Endometrium (tissue), 2 donors: ENCODE measurements around the gene DCHS2.

Experiments used
- FAIRE-seq: peaks from 2 replicates; lab custom pipeline; 2012; peaks lifted over from hg19 to GRCh38; lab: Jason Lieb, UNC
- donor health status: control.
- donor health status: control.

The DCHS2 gene

DNA sequence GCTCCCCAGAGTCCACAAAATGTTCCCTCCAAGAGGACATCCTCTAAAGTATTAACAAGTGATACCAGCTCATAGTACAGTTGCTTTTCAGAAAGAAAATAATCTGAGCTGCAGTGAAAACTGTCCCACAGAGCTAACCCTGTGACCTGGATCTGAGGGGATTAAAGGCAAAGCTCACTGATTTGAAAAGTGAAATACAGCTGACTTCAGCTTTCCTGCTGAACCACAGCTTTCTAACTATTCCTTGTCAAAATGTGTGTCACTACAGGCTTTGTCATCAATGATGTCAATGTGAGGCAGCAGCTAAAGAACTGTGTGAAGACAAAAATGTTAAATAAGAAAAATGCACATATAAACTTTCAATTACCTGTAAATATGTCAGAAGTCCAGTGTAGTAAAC is 36.9 kb downstream of the DCHS2 start:
- no peak for FAIRE-seq

DNA sequence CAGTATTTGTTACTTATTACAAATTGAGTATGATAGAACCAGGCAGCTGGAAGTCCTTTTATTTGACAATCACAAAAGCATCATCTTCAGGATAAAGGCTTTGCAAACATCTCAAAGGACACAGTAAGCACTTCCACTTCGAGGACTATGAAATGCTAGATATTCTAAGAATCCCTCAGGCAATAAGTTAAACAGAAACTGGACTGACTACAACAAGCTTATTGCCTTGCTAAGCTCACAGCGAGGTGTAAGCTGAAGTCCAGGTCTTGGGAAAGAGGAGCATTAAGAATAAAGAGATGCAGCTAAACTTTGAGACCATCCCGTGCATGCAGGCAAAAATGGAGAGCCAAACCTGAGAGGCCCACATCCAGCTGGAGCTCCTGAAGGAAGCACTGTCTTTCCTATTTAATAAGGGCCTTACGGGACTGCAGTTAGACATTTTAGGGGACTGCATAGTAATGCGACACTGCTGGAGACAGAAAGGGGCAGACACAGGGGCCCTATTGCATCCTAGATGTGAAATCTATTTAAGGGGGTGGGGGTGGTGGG is 38.7 kb downstream of the DCHS2 start:
- no peak for FAIRE-seq

DNA sequence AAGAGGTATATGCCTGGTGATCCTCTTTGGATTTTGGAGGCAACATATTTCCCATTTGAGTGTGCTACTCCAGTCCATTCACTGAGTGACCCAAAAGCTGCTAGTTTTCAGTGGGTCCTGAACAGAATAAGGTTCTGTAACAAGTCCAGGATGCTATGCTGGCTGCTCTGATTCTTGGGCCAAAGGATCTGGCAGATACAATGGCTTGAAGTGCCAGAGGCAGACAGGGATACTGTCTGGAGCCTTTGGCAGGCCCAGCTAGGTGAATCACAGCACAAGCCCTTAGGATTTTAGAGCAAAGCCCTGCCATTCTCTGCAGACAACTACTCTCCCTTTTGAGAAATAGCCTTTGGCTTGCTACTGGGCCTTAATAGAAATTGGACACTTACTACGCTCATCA is 40.6 kb downstream of the DCHS2 start:
- no peak for FAIRE-seq

DNA sequence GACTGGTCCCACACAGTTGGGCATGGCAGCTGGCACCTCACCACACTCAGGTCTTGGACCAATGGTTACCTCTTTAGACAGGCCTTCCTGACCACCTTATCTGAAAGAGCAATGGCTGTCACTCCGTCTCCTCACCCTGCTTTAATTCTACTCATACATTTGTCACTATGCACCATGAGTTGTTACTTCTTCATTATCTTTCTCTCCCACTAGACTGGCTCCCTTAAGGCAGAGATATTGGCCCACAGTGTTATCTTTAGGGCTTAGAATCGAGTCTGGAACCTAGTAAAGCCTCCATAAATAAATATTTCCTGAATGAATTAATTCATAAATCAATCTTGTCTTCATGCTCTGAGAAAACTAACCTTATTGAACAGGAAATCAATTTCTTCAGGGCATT is 46.6 kb downstream of the DCHS2 start:
- no peak for FAIRE-seq

DNA sequence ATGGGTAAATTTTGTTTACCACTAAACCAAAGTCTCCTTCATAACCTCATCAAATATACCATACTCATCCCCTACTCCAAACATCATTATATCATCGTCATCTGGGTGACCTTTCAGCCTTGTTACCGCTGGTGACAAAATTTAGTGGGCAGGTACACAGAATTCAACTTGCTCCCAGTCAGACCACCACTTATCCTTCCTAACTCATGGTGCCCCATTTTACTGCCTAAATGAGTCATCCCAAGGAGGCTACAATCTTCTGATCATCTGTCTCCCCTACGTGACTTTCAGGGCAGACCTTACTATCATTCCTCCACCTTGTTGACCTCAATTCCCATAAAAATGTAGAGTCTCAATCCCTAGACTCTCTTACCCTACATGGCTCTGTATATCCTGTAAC is 49.6 kb downstream of the DCHS2 start:
- FAIRE-seq, result no peak

DNA sequence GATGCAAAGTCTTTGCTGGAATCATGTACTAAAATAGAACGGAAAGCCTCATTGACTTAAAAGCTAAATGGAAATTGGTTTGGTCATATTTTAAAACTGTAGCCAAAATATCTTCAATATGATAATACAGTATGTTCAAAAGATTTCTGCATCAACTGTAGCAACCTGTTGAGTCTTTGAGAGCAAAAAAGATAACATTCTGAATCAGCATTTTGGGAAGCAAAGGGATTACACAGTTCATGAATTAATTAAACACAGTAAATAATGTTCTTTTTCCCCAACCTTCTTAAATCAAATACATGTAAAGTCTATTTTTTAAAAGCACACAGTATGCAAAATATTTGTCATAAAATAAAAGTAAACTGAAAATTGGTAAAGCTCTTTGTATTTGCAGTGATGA is 50.5 kb downstream of the DCHS2 start:
- no peak for FAIRE-seq

DNA sequence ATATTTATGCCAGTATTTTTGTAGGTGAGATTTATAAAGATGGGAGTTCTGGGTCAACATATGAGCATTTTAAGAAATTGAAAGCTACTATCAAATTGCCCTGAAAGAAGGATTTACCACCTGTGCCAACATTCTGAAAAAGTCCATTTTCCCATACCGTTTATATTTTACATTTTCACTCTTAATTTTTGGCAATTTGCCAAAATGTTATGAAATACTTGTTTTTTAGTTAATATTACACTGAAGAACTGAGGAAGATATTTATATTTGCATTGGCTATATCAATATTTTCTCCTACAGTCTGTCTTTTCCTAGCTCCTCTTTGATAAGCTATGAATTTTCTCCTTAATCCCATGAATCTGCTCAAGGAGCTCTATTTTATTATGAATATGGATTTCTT is 52.4 kb downstream of the DCHS2 start:
- FAIRE-seq, result no peak

DNA sequence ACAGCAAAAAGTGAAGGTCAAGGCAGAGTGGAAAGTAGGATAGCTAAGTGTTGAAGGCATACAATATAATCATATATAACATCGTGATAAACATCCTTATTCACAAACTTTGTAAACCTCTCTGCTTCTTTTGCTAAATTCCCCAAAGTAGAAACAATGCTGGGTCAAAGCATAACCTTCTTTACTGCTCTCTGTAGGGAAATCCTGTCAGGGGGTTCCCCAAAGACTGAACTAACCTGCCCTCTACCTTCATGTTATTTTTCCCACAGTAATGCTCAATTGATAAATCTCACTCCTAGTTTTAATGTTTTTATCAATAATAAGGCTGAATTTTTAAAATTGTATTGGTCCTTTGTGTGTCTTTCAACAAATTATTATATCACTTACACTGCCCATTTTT is 55.7 kb downstream of the DCHS2 start:
- FAIRE-seq, result no peak

DNA sequence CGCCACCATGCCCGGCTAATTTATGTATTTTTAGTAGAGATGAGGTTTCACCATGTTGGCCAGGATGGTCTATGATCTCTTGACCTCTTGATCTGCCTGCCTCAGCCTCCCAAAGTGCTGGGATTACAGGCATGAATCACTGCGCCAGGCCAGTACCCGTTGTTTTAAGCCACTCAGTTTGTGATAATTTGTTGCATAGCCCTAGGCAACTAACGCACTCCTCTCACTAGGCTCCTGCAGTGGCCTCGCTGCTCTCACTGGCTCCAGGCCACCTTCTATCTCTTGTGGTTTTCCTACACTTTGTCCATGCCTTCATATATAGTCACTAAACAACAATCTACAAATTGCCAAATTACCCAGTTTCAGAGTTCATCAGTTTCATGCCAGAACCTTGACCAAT is 58.1 kb downstream of the DCHS2 start:
- no peak for FAIRE-seq

DNA sequence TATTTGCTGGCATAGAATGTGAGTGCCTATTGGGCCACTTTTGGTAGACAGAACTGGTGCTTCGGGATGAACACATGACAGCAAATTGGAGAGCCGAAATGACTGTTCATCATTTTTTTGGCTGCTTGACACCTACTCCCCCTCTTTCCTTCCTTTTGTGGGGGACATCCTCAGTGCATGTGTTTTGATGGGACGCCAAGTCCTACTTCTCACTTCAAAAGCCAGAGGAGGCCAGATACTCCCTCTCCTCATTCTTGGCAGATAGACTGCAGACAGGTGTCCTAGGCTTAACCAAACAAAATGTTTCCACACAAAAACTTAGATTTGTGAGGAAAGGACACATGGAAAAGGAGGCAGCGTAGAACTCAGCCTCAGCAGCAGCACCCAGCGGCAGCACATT is 62.4 kb downstream of the DCHS2 start:
- no peak for FAIRE-seq

DNA sequence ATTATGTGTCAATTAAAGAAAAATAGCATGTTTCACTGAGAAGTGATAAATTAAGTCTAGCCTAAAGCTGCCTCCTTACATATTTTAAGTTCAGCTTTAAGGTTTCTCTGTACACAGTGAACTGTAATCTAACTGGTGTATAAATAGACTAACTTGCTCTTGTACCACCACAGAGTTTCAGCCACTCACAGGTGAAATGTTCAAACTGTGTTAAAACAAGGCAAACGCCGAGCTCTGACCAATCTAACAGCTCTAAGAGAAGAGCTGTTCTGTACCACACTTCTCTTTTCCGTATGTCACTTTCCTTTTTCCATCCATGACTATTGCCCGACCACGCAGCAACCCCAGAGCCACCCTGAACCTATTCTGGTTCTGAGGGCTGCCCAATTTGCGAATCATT is 64.5 kb downstream of the DCHS2 start:
- no peak for FAIRE-seq

DNA sequence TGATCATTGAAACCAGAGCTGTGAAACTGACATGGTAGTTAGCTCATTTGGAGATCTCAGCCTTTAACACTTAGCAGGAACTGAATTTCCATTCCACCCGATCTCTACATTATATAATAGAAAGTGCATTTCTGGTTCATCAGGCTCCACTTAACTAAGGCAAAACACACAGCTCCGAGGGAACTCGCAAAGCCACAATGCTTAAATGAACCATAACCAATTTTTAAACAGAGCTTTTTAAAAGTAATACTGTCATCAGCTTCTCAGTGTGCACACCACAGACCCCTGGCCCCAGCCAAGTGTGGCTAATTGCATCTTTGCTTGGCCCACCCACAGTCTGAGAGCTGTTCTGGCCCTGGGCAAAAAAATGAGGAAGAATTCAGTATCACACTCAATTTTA is 66.1 kb downstream of the DCHS2 start:
- no peak for FAIRE-seq

DNA sequence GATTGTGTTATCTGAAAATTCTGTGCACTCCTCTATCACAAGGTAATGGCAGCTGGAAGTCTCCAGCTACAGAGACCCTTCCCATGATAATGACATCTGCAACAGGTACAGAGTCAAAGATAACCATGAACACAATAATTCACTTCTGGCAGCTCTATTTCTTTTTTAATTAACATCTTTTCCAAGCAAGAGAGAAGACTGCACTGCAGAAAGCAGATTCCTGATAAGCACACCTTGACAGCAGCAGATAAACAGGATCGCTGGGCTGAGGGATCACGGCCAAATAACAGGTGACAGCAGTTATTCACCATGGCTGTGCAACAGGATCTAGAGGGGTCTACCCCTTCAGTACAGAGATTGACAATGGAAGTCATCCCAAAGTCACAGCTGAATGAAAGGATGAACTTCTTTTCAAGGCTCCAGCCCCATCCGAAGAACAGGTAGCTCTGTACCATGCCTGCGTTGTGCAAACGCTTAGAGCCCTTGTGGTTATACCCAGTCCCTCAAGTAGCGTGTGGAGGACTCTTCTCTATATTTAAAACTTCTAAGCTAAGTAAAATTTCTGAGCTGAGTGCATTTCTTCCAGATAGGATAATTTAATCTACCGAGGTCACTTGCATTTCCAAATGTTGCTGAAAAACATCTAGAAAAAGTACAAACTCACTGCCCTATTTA is 66.7 kb downstream of the DCHS2 start:
- FAIRE-seq, result no peak

DNA sequence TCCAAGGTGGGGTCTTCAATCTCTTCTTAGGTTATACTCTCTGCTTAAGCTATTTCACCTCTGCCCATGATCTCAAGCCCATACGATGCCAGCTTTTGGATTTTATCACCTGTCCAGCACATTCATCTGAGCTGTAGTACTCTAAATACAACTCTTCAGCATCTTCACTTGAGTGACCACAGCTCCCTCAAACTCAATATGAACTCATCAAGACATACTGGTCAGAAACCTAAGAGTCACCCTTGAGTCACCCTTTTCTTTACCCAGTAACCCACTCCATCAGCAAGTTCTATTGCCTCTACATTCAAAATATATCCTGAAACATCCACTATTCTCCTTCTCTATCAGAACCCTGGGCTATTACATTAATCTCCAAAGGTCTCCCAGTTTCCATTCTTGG is 69.4 kb downstream of the DCHS2 start:
- FAIRE-seq, result no peak

DNA sequence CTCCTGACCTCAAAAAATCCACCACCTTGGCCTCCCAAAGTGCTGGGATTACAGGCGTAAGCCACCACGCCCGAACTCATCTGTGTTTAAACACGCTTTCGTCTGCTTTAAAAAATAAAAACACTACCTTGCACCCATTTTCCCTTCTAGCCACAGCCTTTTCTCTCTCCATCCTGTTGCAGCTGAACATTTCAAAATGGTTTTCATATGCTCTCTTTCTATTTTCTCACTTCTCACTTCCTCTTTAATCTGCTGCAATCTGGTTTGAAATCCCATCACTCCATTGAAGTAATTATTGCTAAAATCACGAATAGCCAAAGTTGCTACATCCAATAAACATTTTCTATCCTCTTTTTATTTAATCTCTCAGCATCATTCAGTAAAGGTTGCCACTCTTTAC is 70.0 kb downstream of the DCHS2 start:
- no peak for FAIRE-seq

DNA sequence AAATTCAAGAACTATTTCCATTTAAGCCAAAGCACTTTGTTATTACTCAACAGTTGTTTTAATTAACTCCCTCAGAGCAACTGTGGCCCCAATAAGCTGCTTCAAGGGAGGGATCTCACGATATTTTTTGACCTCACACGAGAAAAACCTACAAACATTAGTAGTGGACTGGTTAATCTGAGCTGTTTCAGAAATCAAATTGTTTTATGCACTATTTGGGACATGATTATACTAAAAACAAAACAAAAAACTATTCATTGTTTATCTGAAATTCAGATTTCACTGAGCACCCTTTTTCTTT is 74.3 kb downstream of the DCHS2 start:
- FAIRE-seq, result peak; percentile 98

DNA sequence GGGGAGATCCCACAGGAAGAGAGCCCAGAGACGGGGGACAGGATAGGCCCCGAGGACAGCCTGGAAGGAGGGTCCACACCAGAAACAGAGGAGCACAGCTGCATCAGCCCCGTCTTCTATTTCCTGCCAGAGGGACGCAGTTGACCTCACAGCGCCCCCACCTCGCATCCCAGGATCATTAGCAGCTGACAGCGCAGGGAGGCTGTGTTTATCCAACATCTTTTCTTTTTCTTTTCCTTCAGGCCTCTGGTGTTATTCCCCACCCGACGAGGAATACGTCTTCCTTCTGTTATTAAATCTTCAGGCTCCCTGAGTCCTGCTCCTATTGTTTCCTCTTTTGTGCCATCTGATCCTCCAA is 75.4 kb downstream of the DCHS2 start:
- no peak for FAIRE-seq

DNA sequence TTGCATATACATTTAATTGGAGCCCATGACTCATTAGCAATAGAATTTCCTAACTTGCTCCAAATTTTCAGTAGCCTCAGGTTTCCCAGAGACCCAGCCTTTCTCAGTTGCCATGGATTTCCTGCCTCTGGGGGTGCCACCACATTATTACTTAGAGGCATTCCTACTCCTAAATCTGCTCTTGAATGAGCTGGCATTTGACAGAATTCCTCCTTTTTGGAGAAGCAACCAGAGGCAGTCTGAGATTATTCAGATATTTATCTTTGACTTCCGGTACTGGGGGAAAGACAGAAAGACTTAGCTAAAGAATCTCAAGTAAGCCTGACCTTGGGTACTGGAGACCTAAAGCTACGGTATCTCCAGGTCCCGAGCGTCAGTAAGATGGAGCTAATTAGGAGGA is 76.3 kb downstream of the DCHS2 start:
- no peak for FAIRE-seq

DNA sequence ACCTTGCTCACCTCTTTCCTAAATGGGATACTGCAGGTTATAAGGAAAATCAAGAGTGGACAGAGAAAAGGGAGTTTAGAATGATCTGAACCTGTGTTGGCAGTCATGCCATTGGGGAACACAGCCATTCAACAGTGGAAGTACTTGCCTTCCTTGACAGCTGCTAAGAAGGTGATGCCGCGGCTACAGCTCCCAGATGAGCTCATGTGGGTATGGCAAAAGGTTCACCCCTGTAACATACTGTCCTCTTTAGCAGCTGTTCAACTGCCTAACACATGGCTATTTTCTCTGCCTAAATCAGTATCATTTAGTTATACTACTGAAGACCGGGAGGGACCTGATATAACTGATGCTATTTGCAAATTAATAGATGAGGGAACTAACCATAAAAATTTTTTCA is 76.8 kb downstream of the DCHS2 start:
- FAIRE-seq, result no peak

DNA sequence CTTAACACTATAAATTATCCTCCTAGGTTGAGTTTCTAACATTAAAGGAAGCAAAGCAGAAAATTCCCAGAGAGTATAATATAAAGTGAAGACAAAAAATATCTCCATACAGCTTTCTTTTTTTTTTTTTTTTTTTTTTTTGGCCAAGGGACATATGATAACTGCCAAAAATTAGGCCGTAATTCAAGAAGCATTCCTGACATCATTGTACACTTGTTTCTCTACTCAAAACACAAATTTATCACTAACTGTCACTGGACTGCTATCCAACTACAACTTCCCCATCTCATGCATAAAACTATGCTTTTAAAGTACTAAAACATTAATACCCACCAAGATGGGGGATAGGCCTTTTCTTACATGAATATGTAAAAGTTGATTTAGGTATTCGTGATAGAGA is 77.2 kb downstream of the DCHS2 start:
- no peak for FAIRE-seq

DNA sequence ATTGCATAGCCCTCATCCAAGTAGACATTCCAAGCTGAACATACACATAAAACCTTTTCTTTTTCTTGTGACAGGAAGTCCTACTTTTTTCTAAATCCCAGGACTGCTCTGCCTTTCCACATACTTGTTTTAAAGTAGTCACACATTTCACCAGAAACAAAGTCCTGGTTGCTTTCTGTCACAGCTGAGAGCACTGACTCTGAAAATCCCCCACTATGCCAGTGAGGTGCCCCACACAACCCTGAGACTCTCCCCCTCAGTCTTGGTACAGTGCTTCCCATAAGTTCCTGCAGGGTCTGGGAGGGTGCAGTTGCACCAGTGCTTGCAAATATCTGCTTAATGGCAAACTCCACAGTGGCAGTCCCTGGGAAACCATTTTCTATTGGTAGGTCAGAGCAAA is 84.2 kb downstream of the DCHS2 start:
- no peak for FAIRE-seq

DNA sequence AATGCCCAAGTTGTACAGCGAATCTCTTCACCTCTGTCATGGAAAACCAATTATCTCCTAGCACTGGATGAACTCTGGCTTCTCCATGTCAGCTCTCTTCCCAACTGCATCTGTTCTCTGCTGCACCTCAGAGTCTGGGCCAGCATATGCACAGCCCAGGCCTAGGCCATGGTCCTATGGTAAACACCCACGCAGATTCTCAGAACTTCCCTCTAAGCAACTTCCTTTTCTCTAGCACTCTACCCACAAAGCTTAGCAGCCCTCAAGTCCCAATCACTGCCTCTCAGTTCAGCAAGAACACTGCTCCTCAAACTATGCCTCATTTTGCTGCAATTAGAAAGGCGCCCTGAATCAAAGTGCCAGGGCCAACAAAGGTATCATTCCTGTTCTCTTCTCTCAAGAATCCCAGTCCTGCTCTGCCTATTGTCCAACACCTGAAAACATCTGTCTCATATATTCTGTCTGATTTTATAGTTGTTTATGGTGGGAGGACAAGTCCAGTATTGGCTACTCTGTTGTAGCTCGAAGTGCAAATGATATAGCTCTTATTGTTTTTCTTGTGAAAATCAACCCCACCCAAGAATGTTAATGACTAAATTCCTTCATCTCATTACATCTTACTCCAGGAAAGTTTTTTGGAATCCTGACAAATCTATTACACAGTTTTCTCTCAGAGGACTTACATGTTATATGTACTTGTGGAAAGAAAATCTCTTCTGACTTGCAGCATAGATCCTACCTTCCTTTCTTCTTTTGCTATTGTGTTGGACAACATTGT is 85.4 kb downstream of the DCHS2 start:
- FAIRE-seq, result no peak

DNA sequence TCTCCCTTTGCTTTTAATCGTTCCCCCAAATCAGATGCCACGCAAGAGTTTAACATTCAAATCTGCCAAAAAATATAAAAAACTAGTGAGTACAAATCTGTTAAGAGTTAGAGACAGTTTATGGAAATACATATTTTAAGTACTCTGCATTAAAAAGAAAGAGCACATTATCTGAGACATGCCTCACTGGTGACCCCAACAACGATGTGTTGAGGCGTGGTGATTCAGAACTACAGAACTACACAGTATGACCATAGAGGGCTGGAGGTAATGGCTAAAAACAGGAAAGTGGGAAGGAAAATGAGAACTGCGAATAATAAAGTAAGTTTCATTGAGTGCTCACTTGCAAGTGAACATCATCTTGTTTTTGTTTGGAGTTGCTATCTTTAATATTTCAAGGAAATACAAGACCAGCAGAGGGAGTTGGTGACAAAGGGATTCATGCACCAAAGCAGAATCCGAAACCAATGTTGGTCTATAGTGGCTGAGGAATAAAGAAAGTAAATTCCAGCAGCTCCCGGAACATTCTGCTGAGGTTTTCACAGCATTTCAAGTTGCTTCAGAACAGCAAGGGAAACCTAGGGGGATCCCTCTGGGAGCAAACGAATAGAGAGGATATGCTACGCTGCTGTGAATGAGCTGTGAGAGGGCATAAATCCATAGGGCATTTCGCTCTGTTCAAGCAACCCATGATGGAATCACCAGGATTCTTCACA is 92.2 kb downstream of the DCHS2 start:
- peak; percentile 83 for FAIRE-seq

DNA sequence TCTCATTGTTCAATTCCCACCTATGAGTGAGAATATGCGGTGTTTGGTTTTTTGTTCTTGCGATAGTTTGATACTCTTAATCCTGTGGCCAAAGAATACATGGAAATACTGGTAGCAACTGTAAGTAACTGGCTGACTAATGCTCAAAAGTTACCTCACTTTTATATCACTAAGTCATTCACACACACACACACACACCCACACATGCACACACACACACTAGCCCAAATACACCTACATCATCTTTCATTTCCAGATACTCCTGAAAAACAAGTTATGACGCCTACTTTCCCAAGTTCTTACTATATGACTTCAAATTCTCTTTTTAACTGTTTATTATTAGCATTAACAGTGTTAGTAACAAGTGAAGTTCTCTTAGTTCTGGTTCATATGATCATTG is 101.3 kb downstream of the DCHS2 start:
- FAIRE-seq, result no peak
